ENCODE measurements around the gene NOL11. TPM values are rescaled to one million over a fixed set of nuclear protein-coding genes. Genes with fewer than 3 reads are reported as not detected.

Gene NOL11
- total and polyA plus RNA-seq, 2 of the 8 experiments (the other 6 are each of a cell fraction or from before 2014, with no cell fraction given) = 58.0 to 97.2 TPM

- TF ChIP-seq CBX8 (IDR thresholded peaks at IDR 0.05; ENCODE audit: borderline replicate concordance, low read depth, low read length) = no peak
Measured at GRCh38 chr17:67675481-67675880, 42.3 kb upstream of the NOL11 start (continued).
